MM.1S (cell line): Measurements from ENCODE around the gene PCAT6.

Source experiments
- DNase-seq: peaks from one replicate; pipeline ENCODE4 v3.0.0-alpha.2; 2015
- H2AFZ ChIP-seq: fragments of 300-600 bp; sonication (generic); 2 replicates; pipeline ENCODE4 v1.6.0; 2016; ENCODE audit warnings: antibody characterized with exemption, low read length
- H3F3A ChIP-seq: fragments of 300-600 bp; sonication (generic); 2 replicates; pipeline ENCODE4 v1.6.1; 2016; ENCODE audit warnings: mild to moderate bottlenecking, antibody characterized with exemption, low read length, moderate library complexity, mixed read lengths; ENCODE audit not compliant: insufficient read depth
- H3K27ac ChIP-seq: fragments of 300-600 bp; sonication (generic); 2 replicates; pipeline ENCODE4 v1.5.1; 2016; ENCODE audit warnings: mild to moderate bottlenecking, low read length
- H3K27me3 ChIP-seq: fragments of 300-600 bp; sonication (generic); replicated peaks from 2 replicates; pipeline ENCODE4 v1.6.0; 2016; ENCODE audit warnings: low read length; ENCODE audit not compliant: insufficient read depth
- H3K36me3 ChIP-seq: fragments of 300-600 bp; sonication (generic); replicated peaks from 2 replicates; pipeline ENCODE4 v1.6.1; 2016; ENCODE audit warnings: mild to moderate bottlenecking, low read length, mixed read lengths; ENCODE audit not compliant: insufficient read depth
- H3K4me1 ChIP-seq: fragments of 300-600 bp; sonication (generic); 2 replicates; pipeline ENCODE4 v1.6.1; 2016; ENCODE audit warnings: low read length, mixed read lengths
- H3K4me2 ChIP-seq: fragments of 300-600 bp; sonication (generic); 2 replicates; pipeline ENCODE4 v1.6.0; 2016; ENCODE audit warnings: low read depth, low read length
- H3K4me3 ChIP-seq: fragments of 300-600 bp; sonication (generic); 2 replicates; pipeline ENCODE4 v1.5.1; 2016; ENCODE audit warnings: low read length, mixed read lengths
- H3K79me2 ChIP-seq: fragments of 300-600 bp; sonication (generic); 2 replicates; pipeline ENCODE4 v1.6.1; 2016; ENCODE audit warnings: mixed run types, low read length, mixed read lengths
- H3K9ac ChIP-seq: fragments of 300-600 bp; sonication (generic); 2 replicates; pipeline ENCODE4 v1.6.1; 2016; ENCODE audit warnings: low read length, mixed read lengths
- H3K9me2 ChIP-seq: fragments of 300-600 bp; sonication (generic); replicated peaks from 2 replicates; pipeline ENCODE4 v1.6.1; 2016; ENCODE audit warnings: mild to moderate bottlenecking, low read length, mixed read lengths; ENCODE audit not compliant: insufficient read depth
- H3K9me3 ChIP-seq: fragments of 300-600 bp; sonication (generic); replicated peaks from 2 replicates; pipeline ENCODE4 v1.6.1; 2016; ENCODE audit warnings: mild to moderate bottlenecking, low read length, mixed read lengths; ENCODE audit not compliant: insufficient read depth
- H4K20me1 ChIP-seq: fragments of 300-600 bp; sonication (generic); 2 replicates; pipeline ENCODE4 v1.6.1; 2016; ENCODE audit warnings: mild to moderate bottlenecking, low read length, moderate library complexity, mixed read lengths; ENCODE audit not compliant: insufficient read depth
- EZH2 ChIP-seq: fragments of 300-600 bp; sonication (generic); optimal IDR thresholded peaks from 2 replicates; pipeline ENCODE3; 2017; ENCODE audit warnings: low read depth, mild to moderate bottlenecking, antibody characterized with exemption, low read length, mixed read lengths
- EZH2phosphoT487 ChIP-seq: fragments of 300-600 bp; sonication (generic); IDR thresholded peaks from 2 replicates; pipeline ENCODE4 v1.6.1; 2018; ENCODE audit warnings: antibody characterized with exemption, low read length
- TF ChIP-seq, protein P1 (sequence below): fragments of 300-600 bp; sonication (generic); IDR thresholded peaks from 2 replicates; pipeline ENCODE4 v1.5.1; 2016; ENCODE audit warnings: antibody characterized with exemption, low read length, mixed read lengths

The PCAT6 gene

DNA sequence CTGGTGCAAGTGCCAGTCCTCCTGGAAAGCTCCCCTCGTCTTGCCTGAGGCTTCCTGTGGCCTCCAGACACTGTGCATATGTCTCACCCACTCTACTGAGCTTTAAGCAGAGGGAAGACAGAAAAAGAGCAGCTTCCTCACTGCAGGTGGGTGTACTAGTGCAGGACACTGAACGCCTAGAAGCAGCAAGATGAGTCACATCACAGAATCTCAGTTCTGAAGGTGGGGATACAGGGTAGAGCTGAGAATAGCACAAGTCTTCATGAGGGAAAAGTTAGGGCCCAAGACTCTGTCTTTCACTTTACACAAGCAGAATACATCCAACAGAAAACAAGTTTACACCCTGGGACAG lies 37.4 kb downstream of the PCAT6 start:
- H3K9ac ChIP-seq = no peak overlapping the region
- H3K9me2 ChIP-seq = no peaks in the 10 kb centered on the region
- no peaks in the 10 kb centered on the region for H3K4me1 ChIP-seq
- H3K4me3 ChIP-seq = no peak overlapping the region
- no peaks in the 10 kb centered on the region for H3K9me3 ChIP-seq
- no peak overlapping the region for H3K27ac ChIP-seq
- no peak for DNase-seq
- no peaks in the 10 kb centered on the region for H3K36me3 ChIP-seq
- H4K20me1 ChIP-seq = no peaks in the 10 kb centered on the region
- TF ChIP-seq EZH2 = no peak
- TF ChIP-seq, protein P1, sequence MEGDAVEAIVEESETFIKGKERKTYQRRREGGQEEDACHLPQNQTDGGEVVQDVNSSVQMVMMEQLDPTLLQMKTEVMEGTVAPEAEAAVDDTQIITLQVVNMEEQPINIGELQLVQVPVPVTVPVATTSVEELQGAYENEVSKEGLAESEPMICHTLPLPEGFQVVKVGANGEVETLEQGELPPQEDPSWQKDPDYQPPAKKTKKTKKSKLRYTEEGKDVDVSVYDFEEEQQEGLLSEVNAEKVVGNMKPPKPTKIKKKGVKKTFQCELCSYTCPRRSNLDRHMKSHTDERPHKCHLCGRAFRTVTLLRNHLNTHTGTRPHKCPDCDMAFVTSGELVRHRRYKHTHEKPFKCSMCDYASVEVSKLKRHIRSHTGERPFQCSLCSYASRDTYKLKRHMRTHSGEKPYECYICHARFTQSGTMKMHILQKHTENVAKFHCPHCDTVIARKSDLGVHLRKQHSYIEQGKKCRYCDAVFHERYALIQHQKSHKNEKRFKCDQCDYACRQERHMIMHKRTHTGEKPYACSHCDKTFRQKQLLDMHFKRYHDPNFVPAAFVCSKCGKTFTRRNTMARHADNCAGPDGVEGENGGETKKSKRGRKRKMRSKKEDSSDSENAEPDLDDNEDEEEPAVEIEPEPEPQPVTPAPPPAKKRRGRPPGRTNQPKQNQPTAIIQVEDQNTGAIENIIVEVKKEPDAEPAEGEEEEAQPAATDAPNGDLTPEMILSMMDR = no peak
- TF ChIP-seq EZH2phosphoT487 = no peak
- H3K27me3 ChIP-seq = no peaks in the 10 kb centered on the region
- H3K4me2 ChIP-seq = no peak overlapping the region
- H2AFZ ChIP-seq = no peak overlapping the region
- H3K79me2 ChIP-seq = no peaks in the 10 kb centered on the region
- no peaks in the 10 kb centered on the region for H3F3A ChIP-seq

DNA sequence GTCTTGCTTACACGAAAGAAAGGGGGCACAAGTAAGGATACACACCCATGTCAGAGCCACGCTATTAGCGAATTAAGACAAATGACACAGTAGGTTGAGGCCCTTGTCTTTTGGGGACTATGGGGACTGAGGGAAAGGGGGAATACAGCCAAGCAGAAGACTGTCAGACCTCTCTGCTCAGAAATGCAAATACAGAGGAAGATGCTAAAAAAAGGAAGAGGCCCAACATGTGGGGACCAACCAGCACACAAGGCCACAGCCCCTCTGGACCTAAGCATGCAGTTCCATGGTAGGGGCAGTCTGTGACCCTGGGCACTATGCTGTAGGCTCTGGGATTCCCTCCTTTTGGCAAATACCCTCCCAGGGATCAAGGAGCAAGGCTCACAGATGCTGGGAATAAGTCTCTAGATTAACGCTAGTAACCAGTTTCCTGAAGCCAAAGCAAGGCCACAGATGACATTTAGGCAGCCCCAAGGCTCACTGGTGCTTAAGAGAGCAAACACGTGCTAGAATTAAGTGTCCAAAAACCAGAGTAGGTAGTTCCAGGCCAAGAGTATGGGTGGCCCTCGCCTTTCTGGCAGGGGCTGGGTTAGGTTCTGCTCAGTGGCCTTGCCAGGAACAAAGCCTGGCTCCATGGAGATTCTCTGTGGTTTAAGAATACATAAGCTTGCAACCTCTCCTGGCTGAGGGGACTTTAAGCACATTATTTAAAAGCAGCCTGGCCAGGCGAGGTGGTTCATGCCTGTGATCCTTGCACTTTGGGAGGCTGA lies 40.0 kb downstream of the PCAT6 start:
- Histone ChIP-seq H3K27me3 (no peaks in the 10 kb centered on the region), H4K20me1 (no peaks in the 10 kb centered on the region), H3K36me3 (no peaks in the 10 kb centered on the region), H3K4me2 (no peak overlapping the region), H2AFZ (no peak overlapping the region), H3K9me2 (no peaks in the 10 kb centered on the region), H3K79me2 (no peaks in the 10 kb centered on the region), H3K27ac (no peak overlapping the region), H3K9me3 (no peaks in the 10 kb centered on the region), H3K4me1 (no peaks in the 10 kb centered on the region), H3K9ac (no peak overlapping the region), H3K4me3 (no peak overlapping the region), H3F3A (no peaks in the 10 kb centered on the region)
- no peak for DNase-seq
- TF ChIP-seq EZH2 = no peak
- TF ChIP-seq, protein P1 = no peak
- no peak for TF ChIP-seq EZH2phosphoT487

GRCh38 chr1:202852163-202852904 lies 41.6 kb downstream of the PCAT6 start:
- TF ChIP-seq EZH2 = no peak
- TF ChIP-seq, protein P1 = peak; percentile 66
- no peak for TF ChIP-seq EZH2phosphoT487
- DNase-seq = peak; percentile 45
- Histone ChIP-seq H4K20me1 (no peaks in the 10 kb centered on the region), H3K4me1 (no peaks in the 10 kb centered on the region), H3K9me3 (no peaks in the 10 kb centered on the region), H3K27ac (no peak overlapping the region), H2AFZ (peak overlapping the region; percentile 76), H3F3A (no peaks in the 10 kb centered on the region), H3K27me3 (no peaks in the 10 kb centered on the region), H3K79me2 (no peaks in the 10 kb centered on the region), H3K36me3 (no peaks in the 10 kb centered on the region), H3K9ac (no peak overlapping the region), H3K4me2 (no peak overlapping the region), H3K9me2 (no peaks in the 10 kb centered on the region), H3K4me3 (no peak overlapping the region)
